H9 (cell line): ENCODE measurements around the gene ABCA4. TPM values are rescaled to one million over a fixed set of nuclear protein-coding genes. Genes with fewer than 3 reads are reported as not detected.

ENCODE experiments used
- DNase-seq: peaks from one replicate; pipeline ENCODE4 v3.0.0-alpha.2; 2017
- H2AFZ ChIP-seq: one replicate; pipeline ENCODE4 v1.6.1; 2013; ENCODE audit warnings: mild to moderate bottlenecking, low read length, control low read depth, moderate library complexity
- H2AK5ac ChIP-seq: 2 replicates; pipeline ENCODE4 v1.6.1; 2013; ENCODE audit warnings: low read length, control low read depth, mixed read lengths; ENCODE audit not compliant: insufficient read length
- H2BK120ac ChIP-seq: one replicate; pipeline ENCODE4 v1.6.1; 2013; ENCODE audit warnings: low read depth, mild to moderate bottlenecking, low read length, control low read depth, inconsistent platforms; ENCODE audit not compliant: poor library complexity, severe bottlenecking
- H2BK12ac ChIP-seq: 2 replicates; pipeline ENCODE4 v1.6.1; 2013; ENCODE audit warnings: low read length, control low read depth, mixed read lengths, low read depth; ENCODE audit not compliant: insufficient read length
- H2BK15ac ChIP-seq: 2 replicates; pipeline ENCODE4 v1.6.1; 2013; ENCODE audit warnings: low read depth, low read length, control low read depth
- H2BK20ac ChIP-seq: one replicate; pipeline ENCODE4 v1.6.1; 2013; ENCODE audit warnings: low read depth, mild to moderate bottlenecking, low read length, control low read depth, inconsistent platforms; ENCODE audit not compliant: poor library complexity, severe bottlenecking
- H2BK5ac ChIP-seq: 2 replicates; pipeline ENCODE4 v1.6.1; 2013; ENCODE audit warnings: low read length, control low read depth, mixed read lengths; ENCODE audit not compliant: insufficient read length
- H3K14ac ChIP-seq: 2 replicates; pipeline ENCODE4 v1.6.1; 2013; ENCODE audit warnings: low read length, control low read depth; ENCODE audit not compliant: insufficient read depth
- H3K18ac ChIP-seq: 2 replicates; pipeline ENCODE4 v1.6.1; 2013; ENCODE audit warnings: low read depth, mild to moderate bottlenecking, mixed read lengths, low read length, control low read depth; ENCODE audit not compliant: insufficient read length
- H3K23ac ChIP-seq: 2 replicates; pipeline ENCODE4 v1.6.1; 2013; ENCODE audit warnings: low read length, control low read depth, mixed read lengths, low read depth; ENCODE audit not compliant: insufficient read length
- H3K23me2 ChIP-seq: 2 replicates; pipeline ENCODE4 v1.6.1; 2013; ENCODE audit warnings: low read depth, mild to moderate bottlenecking, mixed read lengths, low read length, control low read depth; ENCODE audit not compliant: insufficient read length, poor library complexity, severe bottlenecking
- H3K27ac ChIP-seq: 2 replicates; pipeline ENCODE4 v1.5.1; 2013; ENCODE audit warnings: low read length, control low read depth, mixed read lengths, low read depth; ENCODE audit not compliant: insufficient read length
- H3K27me3 ChIP-seq: 2 replicates; pipeline ENCODE4 v1.6.1; 2013; ENCODE audit warnings: low read length, control low read depth, inconsistent platforms; ENCODE audit not compliant: insufficient read depth
- H3K4ac ChIP-seq: 2 replicates; pipeline ENCODE4 v1.6.1; 2013; ENCODE audit warnings: low read depth, mild to moderate bottlenecking, control low read depth, inconsistent platforms, low read length, moderate library complexity
- H3K4me1 ChIP-seq: 2 replicates; pipeline ENCODE4 v1.6.1; 2013; ENCODE audit warnings: low read length, control low read depth, inconsistent platforms; ENCODE audit not compliant: insufficient read depth
- H3K4me2 ChIP-seq: 2 replicates; pipeline ENCODE4 v1.6.1; 2013; ENCODE audit warnings: low read length, control low read depth, mixed read lengths; ENCODE audit not compliant: insufficient read length, insufficient read depth
- H3K56ac ChIP-seq: 2 replicates; pipeline ENCODE4 v1.6.1; 2013; ENCODE audit warnings: low read depth, mild to moderate bottlenecking, mixed read lengths, low read length, control low read depth; ENCODE audit not compliant: insufficient read length
- H3K79me1 ChIP-seq: 2 replicates; pipeline ENCODE4 v1.6.1; 2013; ENCODE audit warnings: low read depth, mild to moderate bottlenecking, moderate library complexity, low read length, control low read depth, inconsistent platforms; ENCODE audit not compliant: insufficient read depth, poor library complexity, severe bottlenecking
- H3K79me2 ChIP-seq: 2 replicates; pipeline ENCODE4 v1.6.1; 2013; ENCODE audit warnings: low read length, control low read depth, inconsistent platforms; ENCODE audit not compliant: insufficient read depth
- H3K9ac ChIP-seq: 2 replicates; pipeline ENCODE4 v1.6.1; 2013; ENCODE audit warnings: low read length, control low read depth, mixed read lengths; ENCODE audit not compliant: insufficient read length; ENCODE audit errors: extremely low read depth
- H3K9me3 ChIP-seq: one replicate; pipeline ENCODE4 v1.6.1; 2013; ENCODE audit warnings: low read depth, low read length, inconsistent platforms; ENCODE audit not compliant: control insufficient read depth
- H3T11ph ChIP-seq: one replicate; pipeline ENCODE4 v1.6.1; 2013; ENCODE audit warnings: mild to moderate bottlenecking, low read length, control low read depth, inconsistent platforms
- H4K20me1 ChIP-seq: one replicate; pipeline ENCODE4 v1.6.1; 2013; ENCODE audit not compliant: control insufficient read depth, insufficient read length, insufficient read depth
- H4K5ac ChIP-seq: 2 replicates; pipeline ENCODE4 v1.6.1; 2013; ENCODE audit warnings: low read depth, mild to moderate bottlenecking, mixed read lengths, low read length, control low read depth; ENCODE audit not compliant: insufficient read length
- H4K8ac ChIP-seq: replicated peaks from 2 replicates; pipeline ENCODE4 v1.6.1; 2013; ENCODE audit warnings: low read length, control low read depth, mixed read lengths, low read depth; ENCODE audit not compliant: insufficient read length
- H4K91ac ChIP-seq: 2 replicates; pipeline ENCODE4 v1.6.1; 2013; ENCODE audit warnings: low read depth, mild to moderate bottlenecking, moderate library complexity, mixed read lengths, low read length, control low read depth; ENCODE audit not compliant: insufficient read length
- H3K27ac Mint-ChIP-seq, 3 experiments: 2 replicates in 2 of 3; 3 replicates in 1 of 3; pipeline ENCODE4 v1.8.0; 2020 to 2021; ENCODE audit warnings: mixed read lengths in 3 of 3, mild to moderate bottlenecking in 1 of 3, moderate library complexity in 1 of 3
- H3K27me3 Mint-ChIP-seq: 2 replicates; pipeline ENCODE4 v1.8.0; 2021; ENCODE audit warnings: low read depth, mild to moderate bottlenecking, moderate library complexity, mixed read lengths
- H3K36me3 Mint-ChIP-seq, 3 experiments: 2 replicates in 2 of 3; 3 replicates in 1 of 3; pipeline ENCODE4 v1.8.0; 2020 to 2021; ENCODE audit warnings: low read depth in 3 of 3, mixed read lengths in 3 of 3; ENCODE audit not compliant: insufficient read depth in 1 of 3
- H3K4me1 Mint-ChIP-seq, 2 experiments: 2 replicates each; pipeline ENCODE4 v1.8.0; 2020; ENCODE audit warnings: mixed read lengths in 2 of 2
- H3K4me3 Mint-ChIP-seq, 2 experiments: 2 replicates in 1 of 2; 3 replicates in 1 of 2; pipeline ENCODE4 v1.8.0; 2020 to 2021; ENCODE audit warnings: mild to moderate bottlenecking in 2 of 2, mixed read lengths in 2 of 2, moderate library complexity in 1 of 2
- H3K9me3 Mint-ChIP-seq, 2 experiments: 2 replicates in 1 of 2; 3 replicates in 1 of 2; pipeline ENCODE4 v1.8.0; 2020; ENCODE audit warnings: mild to moderate bottlenecking in 2 of 2, mixed read lengths in 2 of 2, moderate library complexity in 1 of 2
- WGBS: extraction: QIAGEN DNeasy Blood & Tissue Kit; methylation state at CpG from one replicate; pipeline ENCODE4 v1.1.7; 2013; ENCODE audit warnings: missing lambda C conversion rate, low lambda C conversion rate, mixed read lengths; ENCODE audit not compliant: insufficient read length; ENCODE audit errors: extremely low coverage; 5-methylcytosine and 5-hydroxymethylcytosine counted together
- total RNA-seq: library from RNA; stranded (reverse); gene quantifications from 2 replicates; pipeline ENCODE4 v1.2.1, GENCODE V29; 2021
- TF ChIP-seq, protein P1 (sequence below): fragments of 200-600 bp; sonication (generic); conservative IDR thresholded peaks from 3 replicates; pipeline ENCODE4 v1.8.0; 2021; ENCODE audit warnings: antibody characterized with exemption, mild to moderate bottlenecking

ABCA4 gene
- total RNA-seq, 1 experiment from 2014 or later = not detected

DNA sequence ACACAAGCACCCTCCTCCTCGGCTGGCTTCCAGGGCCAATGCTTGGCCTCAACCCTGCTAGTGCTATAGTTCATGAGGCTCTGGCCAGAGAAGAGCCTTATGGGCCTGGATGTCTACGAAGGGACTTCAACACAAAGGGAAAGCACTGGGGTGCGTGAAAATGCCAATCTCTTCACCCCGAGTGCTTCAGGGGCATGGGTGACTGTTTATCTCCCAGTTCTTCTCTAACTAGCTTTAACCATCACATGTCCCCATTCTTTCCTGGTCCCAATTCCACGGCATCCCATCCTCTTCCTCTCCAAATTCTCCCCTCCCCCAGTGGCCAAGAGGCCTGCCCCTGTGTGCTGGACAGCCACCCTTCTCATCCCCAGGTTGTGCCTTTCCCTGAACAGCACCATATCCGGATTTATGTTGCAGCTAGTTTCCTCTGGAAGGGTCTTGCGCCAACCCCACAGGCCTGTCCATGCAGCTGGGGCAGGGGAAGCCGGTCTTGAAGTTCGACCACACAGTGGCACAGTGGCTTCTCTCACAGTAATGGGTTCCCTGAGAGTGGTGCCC lies 16.7 kb downstream of the ABCA4 start:
- no peak overlapping the region for H4K8ac ChIP-seq
- peaks cover 2% of the 10 kb centered on the region; the same call in 1 of the 2 replicates for H3K4me1 ChIP-seq
- Mint-ChIP-seq H3K27me3 (peaks cover 42% of the 10 kb centered on the region), H3K4me1 (peaks cover 35 to 43% of the 10 kb centered on the region in 2 experiments), H3K9me3 (no peaks in the 10 kb centered on the region; a peak in 1 of 5 replicates), H3K36me3 (no peaks in the 10 kb centered on the region; a peak in 1 of 7 replicates), H3K27ac (no peak overlapping the region), H3K4me3 (no peak overlapping the region)
- no peaks in the 10 kb centered on the region for H3K9me3 ChIP-seq
- H3K79me1 ChIP-seq = no peaks in the 10 kb centered on the region
- H3K14ac ChIP-seq = no peak overlapping the region
- DNase-seq = no peak
- no peaks in the 10 kb centered on the region for H3K23me2 ChIP-seq
- H2BK20ac ChIP-seq = no peak overlapping the region
- H3K18ac ChIP-seq = no peak overlapping the region
- no peak overlapping the region for H2BK15ac ChIP-seq
- no peak overlapping the region for H4K5ac ChIP-seq
- H2AFZ ChIP-seq = no peak overlapping the region
- H3T11ph ChIP-seq = no peak overlapping the region
- TF ChIP-seq, protein P1, sequence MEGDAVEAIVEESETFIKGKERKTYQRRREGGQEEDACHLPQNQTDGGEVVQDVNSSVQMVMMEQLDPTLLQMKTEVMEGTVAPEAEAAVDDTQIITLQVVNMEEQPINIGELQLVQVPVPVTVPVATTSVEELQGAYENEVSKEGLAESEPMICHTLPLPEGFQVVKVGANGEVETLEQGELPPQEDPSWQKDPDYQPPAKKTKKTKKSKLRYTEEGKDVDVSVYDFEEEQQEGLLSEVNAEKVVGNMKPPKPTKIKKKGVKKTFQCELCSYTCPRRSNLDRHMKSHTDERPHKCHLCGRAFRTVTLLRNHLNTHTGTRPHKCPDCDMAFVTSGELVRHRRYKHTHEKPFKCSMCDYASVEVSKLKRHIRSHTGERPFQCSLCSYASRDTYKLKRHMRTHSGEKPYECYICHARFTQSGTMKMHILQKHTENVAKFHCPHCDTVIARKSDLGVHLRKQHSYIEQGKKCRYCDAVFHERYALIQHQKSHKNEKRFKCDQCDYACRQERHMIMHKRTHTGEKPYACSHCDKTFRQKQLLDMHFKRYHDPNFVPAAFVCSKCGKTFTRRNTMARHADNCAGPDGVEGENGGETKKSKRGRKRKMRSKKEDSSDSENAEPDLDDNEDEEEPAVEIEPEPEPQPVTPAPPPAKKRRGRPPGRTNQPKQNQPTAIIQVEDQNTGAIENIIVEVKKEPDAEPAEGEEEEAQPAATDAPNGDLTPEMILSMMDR = no peak
- H3K4ac ChIP-seq = no peak overlapping the region
- H3K79me2 ChIP-seq = no peaks in the 10 kb centered on the region
- H3K27me3 ChIP-seq = no peaks in the 10 kb centered on the region
- no peak overlapping the region for H2BK120ac ChIP-seq
- no peak overlapping the region for H2BK12ac ChIP-seq
- no peak overlapping the region for H3K4me2 ChIP-seq
- no peak overlapping the region for H2BK5ac ChIP-seq
- no peak overlapping the region for H3K9ac ChIP-seq
- WGBS = no CpG with 5 or more reads among the region's 9 CpGs
- no peak overlapping the region for H2AK5ac ChIP-seq
- H4K91ac ChIP-seq = no peak overlapping the region
- H3K56ac ChIP-seq = no peak overlapping the region
- H4K20me1 ChIP-seq = no peaks in the 10 kb centered on the region
- no peak overlapping the region for H3K27ac ChIP-seq
- no peak overlapping the region for H3K23ac ChIP-seq
